ENCODE results near the gene AKAP8L.
A peak's percentile ranks its signal among the peaks of the same experiment; 100 is the strongest.
"Not testable (repeated sequence)": the region's sequence is repeated elsewhere in the genome, so short reads cannot be mapped to it uniquely, and the experiment has no call there.

AKAP8L gene

DNA sequence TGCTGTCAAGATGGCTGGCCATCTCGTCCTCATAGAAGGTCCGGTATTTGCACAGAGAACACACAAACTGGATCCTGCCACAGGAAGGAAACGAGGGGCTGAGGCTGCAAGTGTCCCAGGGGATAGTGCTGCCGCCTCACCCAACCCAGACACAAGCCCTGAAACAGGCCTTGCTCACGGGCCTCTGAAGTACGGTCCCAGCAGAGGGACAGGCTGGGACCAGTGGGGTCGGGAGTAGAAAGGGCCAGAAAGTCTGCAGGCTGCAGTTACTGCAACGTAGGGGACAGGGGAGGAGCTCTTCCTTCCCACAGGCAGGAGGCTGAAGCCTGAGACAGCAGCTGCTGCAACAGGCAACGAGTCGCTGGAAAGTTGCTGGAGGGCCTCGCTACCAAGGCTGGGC is 21.0 kb downstream of the AKAP8L start:
- no peak for DNase-seq (ENCODE audit: low read depth, low spot score)
- H3K4me3 ChIP-seq (ENCODE audit: low read length): no peak overlapping the region

GRCh38 chr19:15397236-15397635 is 21.6 kb downstream of the AKAP8L start:
- H3K4me3 ChIP-seq (ENCODE audit: low read length): no peak overlapping the region
- DNase-seq (ENCODE audit: low read depth, low spot score): no peak

DNA sequence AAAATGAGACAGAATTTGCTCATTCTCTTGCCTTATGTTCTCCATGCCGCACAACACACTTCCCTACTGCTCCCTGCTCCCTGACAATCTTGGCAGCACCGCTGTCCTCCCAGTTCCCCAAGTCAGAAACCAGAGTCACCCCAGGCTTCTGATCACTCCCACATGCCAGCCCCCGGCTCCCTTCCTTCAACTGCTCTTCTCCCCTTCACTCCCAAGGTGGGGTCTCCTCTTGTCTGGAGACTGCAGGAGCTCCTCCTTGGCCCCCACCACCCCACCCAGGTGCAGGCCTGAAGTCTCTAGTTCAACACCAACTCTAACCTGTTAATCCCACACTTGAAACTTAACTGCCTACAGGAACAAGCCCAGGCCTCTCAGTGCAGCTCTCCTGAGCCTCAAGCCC is 22.4 kb downstream of the AKAP8L start:
- H3K4me3 ChIP-seq (ENCODE audit: low read length): no peak overlapping the region
- DNase-seq (ENCODE audit: low read depth, low spot score): no peak

DNA sequence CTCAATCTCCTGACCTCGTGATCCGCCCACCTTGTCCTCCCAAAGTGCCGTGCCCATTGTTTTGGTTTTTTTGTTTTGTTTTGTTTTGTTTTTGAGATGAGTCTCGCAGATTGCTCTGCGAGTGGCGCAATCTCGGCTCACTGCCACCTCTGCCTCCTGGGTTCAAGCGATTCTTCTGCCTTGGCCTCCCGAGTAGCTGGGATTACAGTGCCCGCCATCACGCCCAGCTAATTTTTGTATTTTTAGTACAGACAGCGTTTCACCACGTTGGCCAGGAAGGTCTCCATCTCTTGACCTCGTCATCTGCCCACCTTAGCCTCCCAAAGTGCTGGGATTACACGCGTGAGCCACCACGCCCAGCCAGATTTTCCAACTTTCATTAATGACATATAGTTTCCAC is 23.5 kb downstream of the AKAP8L start:
- not testable (repeated sequence) for H3K4me3 ChIP-seq (ENCODE audit: low read length); DNase-seq (ENCODE audit: low read depth, low spot score)

DNA sequence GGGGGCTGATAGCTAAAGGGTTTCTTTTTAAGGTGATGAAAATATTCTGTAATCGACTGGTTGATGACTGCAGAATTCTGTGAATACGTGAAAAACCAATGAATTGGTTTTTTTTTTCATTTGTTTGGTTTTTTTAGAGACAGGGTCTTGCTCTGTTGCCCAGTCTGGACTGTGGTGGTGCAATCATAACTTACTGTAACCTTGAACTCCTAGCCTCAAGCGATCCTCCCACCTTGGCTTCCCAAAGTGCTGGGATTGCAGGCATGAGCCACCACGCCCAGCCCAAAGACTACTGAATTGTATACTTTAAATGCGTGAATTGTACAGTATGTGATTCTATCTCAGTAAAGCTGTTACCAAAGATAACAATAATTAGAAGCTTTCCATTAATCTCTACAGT is 24.4 kb downstream of the AKAP8L start:
- DNase-seq (ENCODE audit: low read depth, low spot score): no peak

DNA sequence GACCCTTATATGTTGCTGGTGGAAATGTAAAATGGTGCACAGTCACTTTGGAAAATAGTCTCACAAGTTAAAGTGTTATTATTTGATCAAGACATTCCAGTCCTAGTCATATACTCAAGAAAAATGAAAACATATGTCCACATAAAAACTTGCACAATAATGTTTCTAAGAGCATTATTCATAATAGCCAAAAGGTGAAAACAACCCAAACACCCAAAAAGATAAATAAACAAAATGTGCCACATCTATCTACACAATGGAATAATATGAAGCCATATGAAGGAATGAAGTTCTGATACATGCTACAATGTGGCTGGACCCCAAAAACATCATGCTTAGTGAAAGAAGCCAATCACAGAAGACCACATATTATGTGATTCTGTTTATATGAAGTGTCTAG is 24.8 kb downstream of the AKAP8L start:
- no peak for DNase-seq (ENCODE audit: low read depth, low spot score)
- H3K4me3 ChIP-seq (ENCODE audit: low read length): no peak overlapping the region

More for the DNA sequence above, 24.4 kb downstream of the AKAP8L start:
- no peak overlapping the region for H3K4me3 ChIP-seq (ENCODE audit: low read length)

DNA sequence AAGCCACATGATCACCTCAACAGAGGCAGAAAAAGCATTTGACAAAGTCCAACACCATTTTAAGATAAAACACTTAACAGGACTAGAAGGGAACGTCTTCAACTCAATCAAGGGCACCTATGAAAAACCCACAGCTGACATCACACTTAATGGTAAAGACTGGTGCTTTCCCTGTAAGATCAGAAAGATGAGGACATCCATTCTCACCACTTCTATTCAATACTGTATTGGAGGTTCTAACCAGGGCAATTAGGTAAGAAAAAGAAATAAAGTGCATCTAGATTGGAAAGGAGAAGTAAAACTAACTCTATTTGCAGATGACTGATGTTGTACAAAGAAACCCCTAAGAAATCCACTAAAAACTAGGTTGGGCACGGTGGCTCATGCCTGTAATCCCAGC is 28.0 kb downstream of the AKAP8L start:
- no peak for DNase-seq (ENCODE audit: low read depth, low spot score)
- no peak overlapping the region for H3K4me3 ChIP-seq (ENCODE audit: low read length)

GRCh38 chr19:15381864-15382263 is 36.9 kb downstream of the AKAP8L start:
- no peak overlapping the region for H3K4me3 ChIP-seq (ENCODE audit: low read length)
- no peak for DNase-seq (ENCODE audit: low read depth, low spot score)

DNA sequence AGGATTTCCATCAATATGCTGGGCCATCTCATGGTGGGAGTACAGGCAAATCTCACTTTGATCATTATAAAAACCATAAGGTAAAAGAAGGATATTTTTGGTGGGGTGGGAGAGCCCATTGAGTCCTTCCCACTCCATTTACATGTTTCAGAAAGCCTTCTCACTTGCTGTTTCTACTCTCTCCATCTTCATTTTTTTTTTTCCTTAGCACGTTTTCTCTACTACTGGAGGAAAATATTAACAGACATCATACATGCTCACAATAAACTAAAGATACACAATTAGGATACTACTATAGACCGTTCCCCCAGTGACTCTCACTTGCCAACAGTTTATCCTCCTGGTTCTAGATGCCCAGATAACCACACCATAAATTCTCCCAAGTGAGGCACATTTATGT is 37.4 kb downstream of the AKAP8L start:
- no peak overlapping the region for H3K4me3 ChIP-seq (ENCODE audit: low read length)
- DNase-seq (ENCODE audit: low read depth, low spot score): no peak

DNA sequence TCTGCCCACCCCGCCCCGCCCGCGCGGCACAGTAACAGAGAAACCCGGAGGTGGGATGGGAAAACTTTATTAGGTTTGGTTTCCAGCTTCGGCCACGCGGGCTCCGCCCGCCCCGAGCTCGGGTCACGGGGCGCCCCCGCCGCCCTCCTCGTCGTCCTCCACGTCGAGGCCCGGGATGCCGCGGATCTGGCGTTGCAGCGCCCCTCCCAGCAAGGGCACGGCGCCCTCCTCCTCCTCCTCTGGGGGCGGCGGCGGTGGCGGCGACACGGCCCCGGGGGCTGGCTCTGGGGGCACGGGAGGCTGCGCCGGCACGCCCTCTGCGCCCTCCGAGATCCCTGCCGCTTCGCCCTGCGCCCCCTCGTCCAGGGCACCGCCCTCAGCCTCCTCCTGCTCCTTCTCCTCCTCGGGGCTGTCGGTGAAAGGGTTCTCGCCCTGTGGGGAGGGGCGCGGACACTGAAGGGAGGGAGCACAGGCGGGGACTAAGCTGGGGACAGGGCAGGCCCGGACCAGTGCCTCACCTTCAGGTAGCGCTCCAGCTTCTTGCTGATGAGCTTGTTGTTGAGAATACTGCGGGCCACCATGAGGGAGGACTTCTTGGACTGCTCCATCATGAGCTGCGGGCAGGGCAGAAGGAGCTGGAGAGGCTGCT is 38.7 kb downstream of the AKAP8L start:
- peak overlapping the region; percentile 100 for H3K4me3 ChIP-seq (ENCODE audit: low read length)
- no peak for DNase-seq (ENCODE audit: low read depth, low spot score)

- H3K4me3 ChIP-seq (ENCODE audit: low read length): peak within 1 kb of the TSS; percentile 100
- peak; percentile 97 for DNase-seq (ENCODE audit: low read depth, low spot score)
Observed at GRCh38 chr19:15379083-15379998, 39.4 kb downstream of the AKAP8L start, which contains the start of gene AKAP8. TSS of gene AKAP8 (minus strand) at chr19:15379787. CDS start at chr19:15379731, 56 bp downstream.

GRCh38 chr19:15378534-15379082 is 40.2 kb downstream of the AKAP8L start:
- peak; percentile 27 for DNase-seq (ENCODE audit: low read depth, low spot score)
- H3K4me3 ChIP-seq (ENCODE audit: low read length): peak overlapping the region; percentile 100

DNA sequence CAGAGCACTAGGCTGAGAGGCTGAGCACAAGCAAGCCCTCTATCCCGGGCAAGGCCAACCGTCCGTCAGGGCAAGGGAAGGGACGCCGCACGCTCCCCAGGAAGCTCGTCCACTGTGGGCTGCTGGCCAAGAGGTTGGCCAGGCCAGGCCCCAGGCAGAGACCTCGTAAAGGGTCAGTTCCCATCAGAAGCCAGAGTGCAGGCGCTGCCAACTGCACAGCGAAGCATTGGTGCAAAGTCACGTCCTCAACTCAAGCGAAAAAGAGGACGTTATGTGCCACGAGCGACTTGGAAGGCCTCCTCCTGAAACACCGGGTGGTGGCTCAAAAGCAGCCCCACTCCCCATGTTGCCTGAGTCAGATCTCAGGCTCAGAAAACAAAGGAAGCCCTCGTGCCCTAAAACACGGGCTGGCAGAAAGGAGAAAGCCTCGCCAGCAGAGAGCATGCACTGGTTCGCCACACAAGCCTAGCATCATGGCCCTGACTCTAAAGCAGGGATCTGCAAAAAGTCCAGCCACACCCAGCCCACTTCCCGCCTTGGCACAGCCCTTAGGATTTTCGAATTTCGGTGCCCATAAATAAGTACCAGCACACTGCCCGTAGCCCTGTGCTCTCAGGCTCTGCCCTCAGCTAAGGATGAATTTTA is 43.9 kb downstream of the AKAP8L start:
- no peak overlapping the region for H3K4me3 ChIP-seq (ENCODE audit: low read length)
- no peak for DNase-seq (ENCODE audit: low read depth, low spot score)

- no peak overlapping the region for H3K4me3 ChIP-seq (ENCODE audit: low read length)
- no peak for DNase-seq (ENCODE audit: low read depth, low spot score)
Observed at GRCh38 chr19:15374105-15374651, 44.6 kb downstream of the AKAP8L start.

GRCh38 chr19:15373644-15374043 is 45.1 kb downstream of the AKAP8L start:
- DNase-seq (ENCODE audit: low read depth, low spot score): no peak
- no peak overlapping the region for H3K4me3 ChIP-seq (ENCODE audit: low read length)

DNA sequence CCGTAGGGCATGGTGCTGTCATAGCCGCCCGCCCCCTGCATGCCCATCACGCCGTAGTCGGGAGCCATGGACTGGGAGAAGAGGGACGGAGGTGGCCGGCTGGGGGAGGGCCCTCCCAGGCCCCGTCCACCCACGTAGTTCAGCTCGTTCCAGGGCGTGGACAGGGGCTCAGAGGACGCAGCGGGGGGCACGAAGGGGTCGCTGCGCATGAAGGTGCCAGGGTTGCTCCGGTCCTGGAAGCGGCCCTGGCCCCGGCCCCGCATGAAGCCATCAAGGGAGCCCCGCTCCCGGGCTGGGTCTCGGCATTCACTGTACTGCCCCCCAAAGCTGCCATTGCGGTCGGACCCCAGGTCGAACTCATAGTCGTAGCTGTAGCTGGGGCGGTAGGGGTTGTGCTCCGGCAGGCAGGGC is 45.9 kb downstream of the AKAP8L start:
- DNase-seq (ENCODE audit: low read depth, low spot score): no peak
- no peak overlapping the region for H3K4me3 ChIP-seq (ENCODE audit: low read length)

GRCh38 chr19:15372470-15372869 is 46.3 kb downstream of the AKAP8L start:
- no peak for DNase-seq (ENCODE audit: low read depth, low spot score)
- H3K4me3 ChIP-seq (ENCODE audit: low read length): no peak overlapping the region

DNA sequence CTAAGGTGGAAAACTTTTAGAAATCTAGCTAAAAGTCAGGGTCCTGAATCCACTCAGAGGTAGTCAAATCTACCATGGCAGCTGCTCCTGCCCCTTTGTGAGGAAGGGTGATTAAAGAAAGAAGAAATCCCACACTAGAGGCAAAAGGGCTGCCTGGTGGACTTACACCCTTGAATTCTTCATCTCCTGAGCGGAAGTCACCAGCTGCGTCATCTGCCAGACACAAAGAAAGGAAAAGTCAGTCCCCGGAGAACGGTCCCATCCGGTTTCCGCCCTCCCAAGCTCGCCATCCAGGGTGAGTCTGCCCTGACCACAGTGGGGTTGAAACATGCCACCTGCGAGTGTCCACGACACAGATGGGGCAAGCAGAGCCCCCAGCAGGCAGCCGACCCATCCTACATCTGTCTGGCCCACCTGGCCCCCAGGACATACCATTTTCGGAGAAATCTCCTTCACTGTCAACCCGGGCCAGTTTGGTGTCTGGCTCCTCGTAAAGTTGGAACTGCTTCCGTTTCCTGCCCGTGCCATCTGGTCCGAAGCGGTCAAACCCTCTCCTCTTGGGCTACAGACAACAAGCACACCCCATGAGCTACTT is 46.9 kb downstream of the AKAP8L start:
- no peak for DNase-seq (ENCODE audit: low read depth, low spot score)

GRCh38 chr19:15371119-15371518 is 47.7 kb downstream of the AKAP8L start:
- no peak overlapping the region for H3K4me3 ChIP-seq (ENCODE audit: low read length)
- no peak for DNase-seq (ENCODE audit: low read depth, low spot score)

More for the DNA sequence above, 46.9 kb downstream of the AKAP8L start:
- no peak overlapping the region for H3K4me3 ChIP-seq (ENCODE audit: low read length)
